LNCaP clone FGC (cell line): ENCODE measurements around the gene MAPKAPK5.

Experiments
- DNase-seq: peaks from one replicate; pipeline ENCODE4 v3.0.0-alpha.2; 2011; ENCODE audit warnings: low read depth
- H3K4me3 ChIP-seq: 2 replicates; pipeline ENCODE4 v1.5.1; 2011; ENCODE audit warnings: mild to moderate bottlenecking, low read depth, low read length, control low read depth
- TF ChIP-seq, protein P1 (sequence below): IDR thresholded peaks from 2 replicates; pipeline ENCODE4 v1.5.1; 2012; ENCODE audit warnings: mild to moderate bottlenecking; ENCODE audit not compliant: control insufficient read depth, insufficient read depth; ENCODE audit errors: extremely low read depth

MAPKAPK5 gene

GRCh38 chr12:111887926-111888745 is 46.1 kb downstream of the MAPKAPK5 start:
- TF ChIP-seq, protein P1, sequence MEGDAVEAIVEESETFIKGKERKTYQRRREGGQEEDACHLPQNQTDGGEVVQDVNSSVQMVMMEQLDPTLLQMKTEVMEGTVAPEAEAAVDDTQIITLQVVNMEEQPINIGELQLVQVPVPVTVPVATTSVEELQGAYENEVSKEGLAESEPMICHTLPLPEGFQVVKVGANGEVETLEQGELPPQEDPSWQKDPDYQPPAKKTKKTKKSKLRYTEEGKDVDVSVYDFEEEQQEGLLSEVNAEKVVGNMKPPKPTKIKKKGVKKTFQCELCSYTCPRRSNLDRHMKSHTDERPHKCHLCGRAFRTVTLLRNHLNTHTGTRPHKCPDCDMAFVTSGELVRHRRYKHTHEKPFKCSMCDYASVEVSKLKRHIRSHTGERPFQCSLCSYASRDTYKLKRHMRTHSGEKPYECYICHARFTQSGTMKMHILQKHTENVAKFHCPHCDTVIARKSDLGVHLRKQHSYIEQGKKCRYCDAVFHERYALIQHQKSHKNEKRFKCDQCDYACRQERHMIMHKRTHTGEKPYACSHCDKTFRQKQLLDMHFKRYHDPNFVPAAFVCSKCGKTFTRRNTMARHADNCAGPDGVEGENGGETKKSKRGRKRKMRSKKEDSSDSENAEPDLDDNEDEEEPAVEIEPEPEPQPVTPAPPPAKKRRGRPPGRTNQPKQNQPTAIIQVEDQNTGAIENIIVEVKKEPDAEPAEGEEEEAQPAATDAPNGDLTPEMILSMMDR, result no peak
- H3K4me3 ChIP-seq, result no peak overlapping the region
- DNase-seq, result no peak

GRCh38 chr12:111893287-111893686 is 51.3 kb downstream of the MAPKAPK5 start:
- DNase-seq, result no peak
- H3K4me3 ChIP-seq, result no peak overlapping the region
- TF ChIP-seq, protein P1, result no peak

DNA sequence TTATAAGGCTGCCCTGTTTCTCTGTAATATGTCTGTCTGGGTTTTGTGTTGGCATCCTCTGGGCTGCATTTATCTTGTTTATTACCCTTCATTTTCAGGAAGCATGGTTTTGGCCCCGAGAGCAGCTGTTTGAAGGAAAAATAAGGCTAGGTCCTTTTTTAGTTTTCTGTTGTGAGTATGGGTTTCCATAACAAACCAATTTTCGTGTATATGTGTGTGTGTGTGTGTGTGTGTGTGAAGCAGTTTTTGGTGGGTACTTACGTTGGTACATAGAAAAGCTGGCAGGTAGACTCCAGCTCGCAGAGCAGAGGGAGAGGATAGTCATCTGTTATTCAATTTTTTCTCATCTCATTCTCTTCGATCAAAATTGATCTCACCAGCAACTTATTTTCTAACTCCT is 52.5 kb downstream of the MAPKAPK5 start:
- TF ChIP-seq, protein P1, result no peak

DNA sequence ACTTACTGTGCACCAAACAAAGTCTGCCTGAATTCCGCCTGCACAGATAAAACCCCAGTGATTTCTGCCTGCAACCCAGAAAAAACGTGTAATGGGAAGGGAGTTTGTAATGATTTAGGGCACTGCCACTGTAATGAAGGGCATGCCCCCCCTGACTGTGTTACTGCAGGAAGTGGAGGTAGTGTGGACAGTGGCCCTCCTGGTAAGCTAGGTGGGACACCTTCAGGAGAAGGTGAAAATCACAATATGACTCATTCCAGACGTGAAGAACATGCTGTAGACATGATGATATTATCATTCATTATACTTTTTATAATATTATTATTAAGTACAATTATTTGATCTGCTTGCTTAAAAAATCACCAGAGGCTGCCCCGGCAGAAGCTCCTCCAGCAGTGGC is 59.2 kb downstream of the MAPKAPK5 start:
- DNase-seq, result no peak
- TF ChIP-seq, protein P1, result no peak

More for the DNA sequence above, 52.5 kb downstream of the MAPKAPK5 start:
- DNase-seq, result no peak
- no peak overlapping the region for H3K4me3 ChIP-seq

GRCh38 chr12:111904446-111904975 is 62.5 kb downstream of the MAPKAPK5 start:
- TF ChIP-seq, protein P1, result no peak
- H3K4me3 ChIP-seq, result no peak overlapping the region
- no peak for DNase-seq

More for the DNA sequence above, 59.2 kb downstream of the MAPKAPK5 start:
- no peak overlapping the region for H3K4me3 ChIP-seq

DNA sequence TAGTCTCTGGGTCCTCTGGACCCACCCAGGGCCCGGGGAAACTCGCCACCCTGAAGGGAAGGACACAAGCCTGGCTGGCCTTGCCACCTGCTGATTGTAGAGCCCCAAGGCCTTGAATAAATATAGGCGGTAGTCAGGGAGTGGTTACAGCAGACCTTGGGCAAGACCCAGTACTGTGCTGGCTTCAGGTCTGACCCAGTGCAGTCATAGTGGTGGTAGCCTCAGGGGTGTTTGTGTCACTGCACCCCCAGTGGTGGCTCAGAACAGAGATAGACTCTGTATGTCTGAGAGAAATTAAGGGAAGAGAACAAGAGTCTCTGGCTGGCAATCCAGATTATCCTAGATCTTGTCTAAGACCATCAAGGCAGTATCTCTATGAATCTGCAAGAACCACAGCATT is 63.5 kb downstream of the MAPKAPK5 start:
- DNase-seq, result no peak

More for the DNA sequence above, 63.5 kb downstream of the MAPKAPK5 start:
- no peak overlapping the region for H3K4me3 ChIP-seq
- TF ChIP-seq, protein P1, result no peak
